HG02798 (cell line): Measurements from ENCODE around the gene SIK2.

Experiments used
- ATAC-seq: cut with Tn5 transposase; IDR thresholded peaks from one replicate; pipeline ENCODE4 v1.9.1; 2021; ENCODE audit warnings: mild to moderate bottlenecking; ENCODE audit not compliant: unreplicated experiment, poor library complexity

Gene SIK2

DNA sequence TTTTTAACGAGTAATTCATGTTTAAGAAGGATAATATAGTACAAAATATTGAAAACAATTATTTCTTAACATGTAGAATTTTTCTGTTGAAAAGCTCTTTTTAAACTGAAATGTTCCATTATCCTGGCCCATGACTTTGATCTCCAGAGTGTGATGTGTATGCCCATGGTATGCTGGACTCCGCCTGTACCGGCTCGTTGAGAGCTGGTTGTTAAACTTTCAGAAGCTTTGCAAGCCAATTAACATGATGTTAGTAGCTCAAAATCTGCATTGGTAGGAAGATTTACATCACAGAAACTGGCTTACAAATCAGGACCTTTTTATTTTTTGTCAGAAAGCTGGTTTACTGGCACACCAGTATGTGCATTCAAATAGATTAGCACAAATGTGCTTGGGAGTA is 15.0 kb downstream of the SIK2 start:
- ATAC-seq: no peak

DNA sequence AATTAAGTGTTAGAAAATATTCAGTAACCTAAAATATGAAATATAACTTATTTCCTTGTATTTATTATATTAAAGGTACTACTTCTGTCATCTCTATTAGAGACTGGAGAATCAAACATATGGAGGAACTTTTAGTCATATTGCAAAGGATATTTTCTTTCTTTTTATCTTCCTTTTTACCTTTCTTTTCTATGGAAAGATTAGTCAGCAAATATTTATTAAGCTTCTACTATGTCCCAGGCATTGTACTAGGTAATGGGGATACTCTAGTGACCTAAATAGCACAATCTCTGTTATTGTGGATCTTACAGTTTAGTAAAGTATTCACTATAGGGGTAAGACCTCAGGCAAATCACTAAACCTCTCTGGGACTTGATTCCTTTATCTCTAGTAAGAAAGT is 18.3 kb downstream of the SIK2 start:
- ATAC-seq: no peak

DNA sequence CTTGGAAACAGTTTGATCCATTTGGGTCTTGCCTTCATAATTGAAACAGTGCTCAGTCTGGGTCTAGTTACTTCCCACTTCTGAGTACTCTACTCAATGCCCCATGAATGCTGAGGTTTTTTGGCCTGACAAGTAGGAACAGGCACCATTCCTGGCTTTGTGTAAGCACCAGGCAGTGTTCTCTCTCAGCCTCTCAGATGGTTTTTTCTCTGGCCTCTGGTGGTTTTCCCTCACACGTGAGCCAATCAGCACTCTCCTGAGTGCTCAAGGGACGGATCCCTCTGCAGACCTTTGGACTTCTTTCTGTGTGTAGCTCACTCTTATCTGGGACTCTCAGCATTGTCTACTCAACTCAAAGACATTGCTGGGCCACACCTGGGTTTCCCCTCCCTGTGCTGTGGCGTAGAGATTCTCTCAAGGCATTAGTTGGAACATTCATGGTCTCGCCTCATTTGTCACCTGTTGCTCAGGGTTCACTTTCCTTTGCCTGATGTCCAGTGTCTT is 21.3 kb downstream of the SIK2 start:
- ATAC-seq: peak; percentile 86

GRCh38 chr11:111624608-111625007 is 22.4 kb downstream of the SIK2 start:
- no peak for ATAC-seq

DNA sequence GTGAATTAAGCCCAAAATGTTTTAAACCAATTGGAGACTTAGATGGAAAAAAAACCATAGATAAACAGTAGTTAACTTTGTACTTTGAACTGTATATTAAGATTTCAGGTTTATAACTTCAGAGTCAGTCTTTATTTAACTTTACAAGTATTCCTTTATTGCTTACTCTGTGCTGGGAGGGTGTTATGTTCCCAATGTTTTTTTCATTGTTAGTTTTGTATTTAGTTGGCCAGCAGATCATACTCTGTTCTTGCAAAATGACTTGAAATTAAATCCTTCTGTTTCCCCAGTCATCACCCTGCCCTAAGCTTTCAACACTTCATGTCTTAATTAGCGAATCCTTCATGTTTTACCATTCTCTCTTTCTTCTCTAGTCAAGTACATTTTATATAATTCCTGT is 25.3 kb downstream of the SIK2 start:
- ATAC-seq: no peak

DNA sequence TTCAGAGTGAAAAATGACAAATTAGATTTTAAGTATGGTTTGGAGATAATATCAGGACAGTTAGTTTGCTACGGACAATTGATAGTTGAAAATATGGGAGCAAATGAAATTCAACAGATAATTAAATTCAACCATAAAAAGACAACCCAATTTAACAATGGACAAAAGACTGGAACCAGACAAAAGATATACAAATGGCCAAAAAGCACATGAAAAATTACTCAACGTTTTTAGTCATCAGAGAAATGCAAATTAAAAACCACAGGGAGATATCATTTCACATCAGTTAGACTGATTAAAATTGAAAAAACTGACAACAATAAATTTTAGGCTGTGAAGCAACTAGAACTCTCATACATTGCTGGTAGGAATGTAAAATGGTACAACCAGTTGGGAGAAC is 27.2 kb downstream of the SIK2 start:
- no peak for ATAC-seq

DNA sequence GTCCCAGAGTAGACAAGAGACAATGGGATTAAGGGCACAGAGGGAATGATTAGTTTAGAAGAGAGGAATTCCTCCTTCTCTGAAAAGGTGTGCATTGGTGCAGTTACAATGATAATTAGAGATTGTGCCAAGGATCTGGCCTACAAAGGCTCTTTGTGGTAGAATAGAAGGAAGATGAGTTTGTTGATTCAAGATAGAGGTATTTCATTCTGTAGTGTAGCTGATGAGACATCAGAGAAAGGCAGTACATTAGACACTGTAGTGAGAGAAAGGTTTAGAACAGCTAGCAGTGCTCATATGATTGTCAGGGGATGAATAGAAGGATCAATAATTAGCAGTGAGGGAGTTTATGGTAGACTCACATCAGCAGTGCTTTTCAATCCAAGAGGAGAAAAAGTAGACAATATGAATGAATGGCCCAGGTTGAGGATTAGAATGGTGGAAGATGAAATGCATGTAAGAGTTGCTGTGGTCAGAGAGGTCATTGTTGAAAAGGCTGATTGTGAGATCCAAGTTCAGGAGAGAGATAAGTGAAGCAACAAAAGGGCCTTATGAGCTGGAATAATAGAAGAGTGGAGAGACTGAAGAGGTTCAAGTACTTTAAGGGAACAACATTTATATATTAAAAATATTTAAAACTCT is 28.9 kb downstream of the SIK2 start:
- ATAC-seq: peak; percentile 34

DNA sequence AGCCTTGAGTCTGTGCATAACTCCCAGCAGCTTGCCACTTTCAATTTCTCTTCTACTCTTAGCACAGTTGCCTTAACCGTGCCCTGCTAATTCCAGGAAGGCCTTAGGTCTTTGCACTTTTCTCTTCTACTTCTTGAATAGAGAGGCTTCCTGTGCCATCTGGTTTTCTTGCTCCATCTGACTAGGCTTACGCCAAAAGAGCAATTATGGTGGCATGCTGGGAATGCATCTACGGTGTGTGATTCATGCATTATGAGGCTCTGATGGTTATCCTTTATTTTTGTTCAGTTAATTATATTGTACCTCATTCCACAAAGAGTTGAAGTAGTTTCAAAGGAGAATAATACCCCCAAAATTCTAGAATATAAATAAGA is 29.4 kb downstream of the SIK2 start:
- ATAC-seq: peak; percentile 74

GRCh38 chr11:111632516-111633220 is 30.4 kb downstream of the SIK2 start:
- ATAC-seq: no peak

- no peak for ATAC-seq
Measured at GRCh38 chr11:111633248-111633647, 31.0 kb downstream of the SIK2 start.

DNA sequence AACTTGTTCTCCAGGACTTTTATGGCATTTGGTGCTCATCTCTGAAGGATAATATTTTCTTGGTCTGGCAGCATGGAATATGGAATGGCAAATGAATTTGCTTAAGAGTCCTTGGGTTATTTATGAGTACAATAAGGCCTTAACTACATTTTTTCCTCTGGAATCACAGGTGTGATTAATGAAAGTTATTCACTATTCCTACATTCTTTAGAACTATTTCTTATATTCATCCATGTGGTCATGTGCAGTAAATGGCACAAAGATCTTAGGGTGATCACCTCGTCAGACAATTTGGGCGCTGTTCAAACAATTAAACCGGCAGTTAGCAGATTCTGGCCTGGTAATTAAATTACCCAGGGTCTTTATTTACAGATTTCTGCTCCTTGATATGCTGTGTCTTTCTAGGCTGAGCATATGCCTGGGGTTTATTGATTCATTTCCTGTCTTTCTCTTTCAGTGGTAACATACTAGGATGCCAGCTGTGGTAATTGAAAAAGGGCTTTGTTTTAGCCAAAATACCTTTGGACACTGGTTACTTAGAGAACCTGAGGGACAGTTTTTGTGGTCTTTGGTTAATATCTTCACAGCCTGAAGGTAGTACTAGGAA is 31.6 kb downstream of the SIK2 start:
- ATAC-seq: no peak

DNA sequence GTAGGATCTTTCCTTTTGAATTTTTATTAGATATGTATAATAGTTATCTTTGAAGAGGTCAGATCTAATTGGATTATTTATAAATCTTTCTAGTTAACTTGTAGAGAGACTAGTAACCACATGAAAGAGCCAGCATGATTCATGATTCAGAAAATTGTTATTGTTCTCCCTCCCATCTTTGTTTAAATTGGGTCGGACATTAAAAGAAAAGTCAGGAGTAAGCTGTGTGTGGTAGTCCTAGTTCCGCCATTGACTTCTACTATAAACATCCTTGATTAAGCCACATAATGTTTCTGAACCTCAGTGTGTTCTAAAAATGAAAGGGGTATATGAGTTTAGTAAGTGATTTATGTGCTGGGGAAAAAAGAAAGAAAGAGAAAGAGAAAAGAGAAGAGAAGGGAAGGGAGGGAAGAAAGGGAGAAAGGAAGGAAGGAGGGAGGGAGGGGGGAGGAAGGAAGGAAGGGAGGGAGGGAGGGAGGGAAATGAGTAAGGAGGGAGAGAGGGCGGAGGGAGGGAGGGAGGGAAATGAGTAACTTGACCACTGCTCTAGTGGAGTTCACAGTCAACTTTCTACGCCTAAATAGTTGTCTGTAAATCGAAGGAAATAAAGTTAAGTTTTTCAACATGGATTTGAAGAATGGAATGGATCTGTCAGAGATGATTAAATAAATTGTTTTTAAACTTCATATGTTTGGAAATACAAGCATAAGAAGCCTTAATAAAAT is 32.9 kb downstream of the SIK2 start:
- no peak for ATAC-seq

GRCh38 chr11:111635706-111636045 is 33.4 kb downstream of the SIK2 start:
- no peak for ATAC-seq

DNA sequence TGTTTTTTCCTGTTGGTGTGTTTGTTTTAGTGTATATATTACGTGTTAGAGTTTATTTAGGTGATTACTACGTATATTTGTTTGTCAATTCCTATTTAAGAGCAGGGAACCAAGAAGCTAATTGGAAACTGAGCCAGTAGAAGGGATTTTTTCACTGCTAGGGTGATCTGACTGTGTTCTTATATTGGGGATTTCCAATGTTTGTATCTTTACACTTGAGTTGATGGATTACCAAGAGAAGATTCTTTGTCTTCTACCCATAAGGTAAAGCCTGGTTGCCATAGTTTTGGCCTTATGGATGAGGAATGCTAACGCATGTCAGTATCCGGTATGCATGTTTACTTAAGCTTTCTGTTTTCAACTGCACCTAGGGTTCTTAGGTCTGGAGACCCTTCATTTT is 35.6 kb downstream of the SIK2 start:
- ATAC-seq: no peak

GRCh38 chr11:111639226-111639925 is 37.1 kb downstream of the SIK2 start:
- ATAC-seq: no peak

- ATAC-seq: no peak
Measured at GRCh38 chr11:111641339-111642015, 39.2 kb downstream of the SIK2 start.

GRCh38 chr11:111642542-111642941 is 40.3 kb downstream of the SIK2 start:
- ATAC-seq: no peak

DNA sequence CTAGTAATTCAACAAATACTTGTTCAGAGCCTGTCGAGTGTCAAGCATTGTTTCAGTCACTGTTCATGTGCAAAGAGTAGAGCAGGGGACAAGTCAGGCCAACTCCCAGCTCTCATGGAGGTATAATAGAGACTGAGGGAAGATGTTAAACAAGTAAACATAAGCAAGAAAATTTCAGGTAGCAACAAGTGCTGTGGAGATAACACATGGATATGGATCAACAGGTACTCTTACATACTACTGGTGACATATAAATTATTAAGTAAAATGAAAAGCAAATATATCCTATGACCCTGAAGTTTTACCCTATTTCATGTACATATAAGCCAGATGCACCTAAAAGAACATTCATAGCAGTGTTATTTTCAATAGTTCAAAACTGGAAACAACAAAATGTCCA is 42.7 kb downstream of the SIK2 start:
- ATAC-seq: no peak

DNA sequence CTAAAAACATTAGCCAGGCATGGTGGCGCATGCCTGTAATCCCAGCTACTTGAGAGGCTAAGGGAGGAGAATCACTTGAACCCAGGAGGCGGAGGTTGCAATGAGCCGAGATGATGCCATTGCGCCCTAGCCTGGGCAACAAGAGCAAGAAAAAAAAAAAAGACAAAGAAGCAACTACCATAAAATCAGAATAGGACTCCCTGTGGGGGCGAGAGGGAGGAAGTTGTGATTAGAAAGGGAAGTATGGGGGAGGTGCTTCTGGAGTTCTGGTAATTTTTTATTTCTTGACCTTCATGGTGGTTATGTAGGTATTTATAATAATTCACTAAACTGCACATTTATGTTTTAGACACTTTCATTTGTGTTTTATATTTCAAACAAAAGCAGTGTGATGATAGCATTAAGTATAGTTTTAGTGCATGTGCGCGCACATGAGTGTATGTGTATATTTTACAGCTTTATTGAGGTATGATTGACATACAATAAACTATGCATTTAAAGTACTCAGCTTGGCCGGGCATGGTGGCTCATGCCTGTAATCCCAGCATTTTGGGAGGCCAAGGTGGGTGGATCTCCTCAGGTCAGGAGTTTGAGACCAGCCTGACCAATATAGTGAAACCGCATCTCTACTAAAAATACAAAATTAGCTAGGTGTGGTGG is 43.5 kb downstream of the SIK2 start:
- ATAC-seq: no peak
